ENCODE data around the gene GREB1. TPM values are rescaled to one million over a fixed set of nuclear protein-coding genes. Genes with fewer than 3 reads are reported as not detected.

GREB1 gene
- total and polyA plus RNA-seq, 2 donors = 0.24 to 0.43 TPM

DNA sequence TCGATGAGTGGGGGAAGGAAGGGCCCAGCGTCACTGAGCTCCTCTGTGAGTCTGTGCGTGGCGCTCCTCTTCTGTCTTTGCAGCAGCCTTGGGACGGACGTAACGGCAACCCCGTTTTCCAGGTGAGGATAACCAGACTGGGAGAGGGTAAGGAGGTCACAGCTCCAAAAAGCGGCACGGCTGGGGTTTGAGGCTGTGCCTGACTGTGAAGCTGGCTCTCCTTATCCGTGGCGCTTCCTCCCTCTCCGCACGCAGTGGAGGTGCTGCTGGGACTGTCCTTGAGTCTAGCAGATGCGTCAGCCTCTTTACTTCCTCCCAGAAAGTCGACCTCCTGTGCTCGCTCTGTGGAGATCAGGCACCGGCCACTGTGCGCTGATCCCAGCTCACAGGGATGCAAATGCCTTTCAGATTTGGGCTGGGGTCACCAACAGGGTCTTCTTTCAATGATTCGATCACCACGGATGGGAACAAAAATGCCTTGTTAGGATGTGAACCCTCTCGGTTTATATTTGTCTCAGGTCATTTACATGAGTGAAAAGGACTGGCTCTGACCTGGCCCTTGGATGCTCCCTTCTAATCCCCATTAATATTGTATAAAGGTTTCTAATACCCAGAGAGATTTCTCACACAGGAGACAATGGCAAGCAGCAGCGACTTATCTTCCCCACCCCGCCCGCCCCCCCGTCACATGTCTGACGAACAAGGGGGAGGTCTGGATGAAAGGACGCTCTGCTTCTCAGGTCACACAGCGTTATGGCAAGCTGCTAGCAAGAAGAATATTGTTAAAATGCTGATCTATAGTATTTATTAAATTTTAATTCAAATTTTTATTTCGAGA is 37.8 kb upstream of the GREB1 start:
- Histone ChIP-seq H3K27ac (ENCODE audit: low read depth in 1 of 2, low read length in 1 of 2) (no peak overlapping the region), H3K4me1 (ENCODE audit: control insufficient read depth in 2 of 2, insufficient read depth in 2 of 2, low read length in 2 of 2) (no peaks in the 10 kb centered on the region), H3K27me3 (ENCODE audit: control insufficient read depth in 2 of 2, insufficient read depth in 1 of 2, low read length in 1 of 2) (peaks cover 0 to 28% of the 10 kb centered on the region in 2 donors), H3K36me3 (ENCODE audit: control insufficient read depth in 2 of 2, insufficient read depth in 2 of 2, low read length in 1 of 2) (no peaks in the 10 kb centered on the region), H3K4me3 (ENCODE audit: low read length in 2 of 2) (no peak overlapping the region), H3K9me3 (ENCODE audit: control insufficient read depth in 2 of 2, insufficient read depth in 1 of 2, low read length in 1 of 2) (no peaks in the 10 kb centered on the region)
- 57% methylated on average over 30 of the region's 30 CpGs for WGBS
- no peak for DNase-seq (ENCODE audit: low read depth in 6 of 9, low spot score in 9 of 9)

DNA sequence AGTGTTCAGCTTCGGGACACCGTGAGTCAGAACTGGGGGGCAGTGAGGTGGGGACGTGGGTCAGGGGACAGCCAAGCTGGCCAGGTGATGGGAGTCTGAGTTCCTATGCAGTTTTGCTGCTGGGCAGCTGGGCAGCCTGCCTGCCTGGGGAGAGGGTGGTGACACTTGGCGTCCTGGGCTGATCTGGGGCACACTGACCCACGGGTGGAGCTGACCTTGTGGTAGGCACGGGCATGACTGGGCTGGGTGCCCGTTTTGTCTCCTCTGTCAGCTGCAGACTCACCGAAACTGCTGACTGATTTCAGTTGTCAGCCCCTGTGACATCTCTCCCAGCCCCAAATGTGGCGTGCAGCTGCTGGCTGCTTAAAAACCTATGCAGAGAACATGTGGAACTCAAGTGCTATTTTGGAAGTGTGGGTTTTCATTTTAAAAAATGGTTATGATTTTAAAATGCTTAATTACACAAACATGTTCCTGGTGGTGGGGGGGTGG is 35.3 kb upstream of the GREB1 start:
- H3K27ac ChIP-seq (ENCODE audit: low read depth in 1 of 2, low read length in 1 of 2) = no peak overlapping the region
- no peak for DNase-seq (ENCODE audit: low read depth in 6 of 9, low spot score in 9 of 9)

DNA sequence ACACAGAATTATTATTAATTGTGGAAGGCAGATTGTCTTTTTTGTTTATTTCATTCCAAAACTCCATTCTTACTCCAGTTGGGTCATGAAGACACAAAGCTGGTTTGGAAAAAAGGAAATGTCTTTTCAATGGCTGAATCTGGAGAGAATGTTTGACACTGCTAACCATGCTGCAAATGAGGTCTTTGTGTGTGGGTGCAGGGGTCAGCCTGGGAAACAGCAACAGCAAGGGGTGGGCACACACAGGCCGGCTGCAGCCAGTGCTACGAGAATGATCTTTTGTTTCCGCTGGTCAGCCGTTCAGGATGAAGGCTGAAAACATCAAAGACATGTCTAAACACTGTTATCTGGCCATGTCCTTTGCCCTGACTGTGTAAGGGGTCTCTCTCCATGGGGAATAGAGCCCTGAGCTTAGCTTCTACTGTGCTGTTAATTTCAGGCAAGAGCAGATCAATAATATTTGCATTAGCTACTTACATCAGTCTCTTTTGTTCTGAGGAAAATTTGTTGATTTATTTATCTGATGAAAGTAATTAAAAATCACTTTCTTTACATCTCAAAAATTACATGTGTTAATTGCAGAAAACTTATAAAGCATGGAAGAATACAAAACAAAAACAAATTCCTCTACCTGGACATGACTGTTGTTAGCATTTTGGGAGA is 34.6 kb upstream of the GREB1 start:
- no peak overlapping the region for H3K4me3 ChIP-seq (ENCODE audit: low read length in 2 of 2)
- peaks cover 0 to 23% of the 10 kb centered on the region in 2 donors for H3K27me3 ChIP-seq (ENCODE audit: control insufficient read depth in 2 of 2, insufficient read depth in 1 of 2, low read length in 1 of 2)
- no peak for DNase-seq (ENCODE audit: low read depth in 6 of 9, low spot score in 9 of 9)
- H3K9me3 ChIP-seq (ENCODE audit: control insufficient read depth in 2 of 2, insufficient read depth in 1 of 2, low read length in 1 of 2) = no peaks in the 10 kb centered on the region
- no peak overlapping the region for H3K27ac ChIP-seq (ENCODE audit: low read depth in 1 of 2, low read length in 1 of 2)
- WGBS = 90% methylated on average over 4 of the region's 4 CpGs
- no peaks in the 10 kb centered on the region for H3K4me1 ChIP-seq (ENCODE audit: control insufficient read depth in 2 of 2, insufficient read depth in 2 of 2, low read length in 2 of 2)
- no peaks in the 10 kb centered on the region for H3K36me3 ChIP-seq (ENCODE audit: control insufficient read depth in 2 of 2, insufficient read depth in 2 of 2, low read length in 1 of 2)

More for the DNA sequence above, 35.3 kb upstream of the GREB1 start:
- no peak overlapping the region for H3K4me3 ChIP-seq (ENCODE audit: low read length in 2 of 2)
- H3K36me3 ChIP-seq (ENCODE audit: control insufficient read depth in 2 of 2, insufficient read depth in 2 of 2, low read length in 1 of 2) = no peaks in the 10 kb centered on the region
- WGBS = 87% methylated on average over 9 of the region's 9 CpGs
- H3K9me3 ChIP-seq (ENCODE audit: control insufficient read depth in 2 of 2, insufficient read depth in 1 of 2, low read length in 1 of 2) = no peaks in the 10 kb centered on the region
- H3K27me3 ChIP-seq (ENCODE audit: control insufficient read depth in 2 of 2, insufficient read depth in 1 of 2, low read length in 1 of 2) = peaks cover 0 to 25% of the 10 kb centered on the region in 2 donors
- H3K4me1 ChIP-seq (ENCODE audit: control insufficient read depth in 2 of 2, insufficient read depth in 2 of 2, low read length in 2 of 2) = no peaks in the 10 kb centered on the region

DNA sequence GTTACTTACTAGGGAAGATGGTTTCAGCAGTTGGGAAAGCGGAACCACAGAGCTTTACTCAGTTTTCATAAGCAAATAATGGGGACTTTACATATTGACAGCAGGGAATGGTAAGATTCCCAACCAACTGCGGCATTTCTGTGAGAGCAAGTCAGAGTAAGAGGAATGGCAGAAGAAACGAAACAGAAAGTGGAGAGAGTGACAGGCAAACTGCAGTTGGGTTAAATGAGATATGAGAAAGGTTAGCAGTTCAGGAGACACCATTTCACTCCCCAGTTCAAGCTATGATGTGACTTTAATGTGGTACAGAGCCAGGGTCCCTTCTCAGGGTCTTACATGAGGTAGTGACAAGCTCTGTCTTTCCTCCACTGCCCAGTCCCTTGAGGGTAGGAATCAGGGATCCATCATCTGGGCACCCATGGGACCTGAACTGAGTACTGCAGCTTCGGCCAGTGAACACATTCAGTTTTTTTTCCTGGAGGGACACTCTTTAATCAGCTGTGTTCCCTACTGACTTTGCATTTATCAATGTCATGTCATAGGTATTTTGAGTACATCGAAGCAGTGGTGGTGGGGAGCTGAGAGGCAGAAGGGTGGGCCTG is 33.0 kb upstream of the GREB1 start:
- DNase-seq (ENCODE audit: low read depth in 6 of 9, low spot score in 9 of 9) = no peak
- WGBS = 91% methylated on average over 5 of the region's 5 CpGs
- Histone ChIP-seq H3K9me3 (ENCODE audit: control insufficient read depth in 2 of 2, insufficient read depth in 1 of 2, low read length in 1 of 2) (no peaks in the 10 kb centered on the region), H3K36me3 (ENCODE audit: control insufficient read depth in 2 of 2, insufficient read depth in 2 of 2, low read length in 1 of 2) (no peaks in the 10 kb centered on the region), H3K27ac (ENCODE audit: low read depth in 1 of 2, low read length in 1 of 2) (no peak overlapping the region), H3K27me3 (ENCODE audit: control insufficient read depth in 2 of 2, insufficient read depth in 1 of 2, low read length in 1 of 2) (peaks cover 0 to 13% of the 10 kb centered on the region in 2 donors), H3K4me3 (ENCODE audit: low read length in 2 of 2) (no peak overlapping the region), H3K4me1 (ENCODE audit: control insufficient read depth in 2 of 2, insufficient read depth in 2 of 2, low read length in 2 of 2) (no peaks in the 10 kb centered on the region)

DNA sequence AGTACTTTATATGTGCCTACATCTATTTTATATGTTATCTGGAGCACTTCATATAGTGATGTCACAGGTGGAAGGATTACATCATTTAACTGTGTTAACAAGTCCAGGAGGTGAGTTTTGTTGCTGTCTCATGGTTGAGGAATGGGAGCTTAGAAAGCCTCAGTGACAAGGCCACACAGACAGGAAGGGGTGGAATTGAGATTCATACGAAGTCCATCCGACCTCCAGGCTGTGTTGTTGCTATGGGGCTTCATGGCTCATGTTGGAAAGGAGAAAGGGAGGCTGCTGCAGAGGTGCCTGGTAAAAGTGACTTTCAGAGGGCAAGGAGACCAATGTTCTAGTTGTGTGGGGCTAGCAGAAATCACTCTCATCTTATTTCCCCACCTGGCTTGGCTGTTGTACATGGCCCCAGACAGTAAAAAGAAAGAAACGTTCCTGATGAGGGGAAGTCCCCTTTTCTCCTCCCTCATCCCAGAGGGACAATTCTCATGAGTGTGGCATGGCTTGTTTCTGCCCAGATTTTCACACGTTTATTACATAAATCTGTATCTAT is 31.0 kb upstream of the GREB1 start:
- Histone ChIP-seq H3K36me3 (ENCODE audit: control insufficient read depth in 2 of 2, insufficient read depth in 2 of 2, low read length in 1 of 2) (no peaks in the 10 kb centered on the region), H3K27me3 (ENCODE audit: control insufficient read depth in 2 of 2, insufficient read depth in 1 of 2, low read length in 1 of 2) (peaks cover 0 to 8% of the 10 kb centered on the region in 2 donors), H3K9me3 (ENCODE audit: control insufficient read depth in 2 of 2, insufficient read depth in 1 of 2, low read length in 1 of 2) (no peaks in the 10 kb centered on the region), H3K4me3 (ENCODE audit: low read length in 2 of 2) (no peak overlapping the region), H3K27ac (ENCODE audit: low read depth in 1 of 2, low read length in 1 of 2) (no peak overlapping the region), H3K4me1 (ENCODE audit: control insufficient read depth in 2 of 2, insufficient read depth in 2 of 2, low read length in 2 of 2) (no peaks in the 10 kb centered on the region)
- no peak for DNase-seq (ENCODE audit: low read depth in 6 of 9, low spot score in 9 of 9)
- 93% methylated on average over 4 of the region's 4 CpGs for WGBS

DNA sequence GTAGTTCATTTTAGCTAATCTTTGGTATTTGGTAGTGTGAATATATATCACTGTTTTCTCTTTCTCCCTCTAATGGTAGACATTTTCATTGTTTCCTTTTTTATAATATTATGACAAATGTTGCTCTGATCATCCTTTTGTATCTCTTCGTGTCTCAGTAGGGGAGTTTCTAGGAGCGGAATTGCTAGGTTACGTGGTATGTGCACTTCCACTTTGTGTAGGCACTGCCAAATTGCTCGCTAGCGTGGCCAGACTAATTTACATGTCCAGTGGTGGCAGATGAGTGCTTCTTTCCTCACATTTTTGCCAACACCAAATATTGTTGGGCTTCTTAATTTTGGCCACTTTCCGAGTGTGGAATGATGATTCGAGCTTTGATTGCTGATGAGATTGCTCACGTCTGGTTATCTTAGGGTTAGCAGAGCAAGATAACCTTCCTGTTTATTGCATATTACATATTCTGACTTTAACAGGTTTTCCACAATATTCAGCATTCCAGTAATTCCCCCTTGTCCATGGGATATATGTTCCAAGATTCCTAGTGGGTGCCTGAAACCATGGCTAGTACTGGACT is 30.4 kb upstream of the GREB1 start:
- Histone ChIP-seq H3K4me1 (ENCODE audit: control insufficient read depth in 2 of 2, insufficient read depth in 2 of 2, low read length in 2 of 2) (no peaks in the 10 kb centered on the region), H3K36me3 (ENCODE audit: control insufficient read depth in 2 of 2, insufficient read depth in 2 of 2, low read length in 1 of 2) (no peaks in the 10 kb centered on the region), H3K4me3 (ENCODE audit: low read length in 2 of 2) (no peak overlapping the region), H3K9me3 (ENCODE audit: control insufficient read depth in 2 of 2, insufficient read depth in 1 of 2, low read length in 1 of 2) (no peaks in the 10 kb centered on the region), H3K27me3 (ENCODE audit: control insufficient read depth in 2 of 2, insufficient read depth in 1 of 2, low read length in 1 of 2) (peaks cover 0 to 6% of the 10 kb centered on the region in 2 donors), H3K27ac (ENCODE audit: low read depth in 1 of 2, low read length in 1 of 2) (no peak overlapping the region)
- DNase-seq (ENCODE audit: low read depth in 6 of 9, low spot score in 9 of 9) = no peak
- WGBS = 73% methylated on average over 8 of the region's 8 CpGs

GRCh38 chr2:11505652-11506610 is 27.9 kb upstream of the GREB1 start:
- Histone ChIP-seq H3K36me3 (ENCODE audit: control insufficient read depth in 2 of 2, insufficient read depth in 2 of 2, low read length in 1 of 2) (no peaks in the 10 kb centered on the region), H3K27me3 (ENCODE audit: control insufficient read depth in 2 of 2, insufficient read depth in 1 of 2, low read length in 1 of 2) (no peaks in the 10 kb centered on the region), H3K4me3 (ENCODE audit: low read length in 2 of 2) (no peak overlapping the region), H3K9me3 (ENCODE audit: control insufficient read depth in 2 of 2, insufficient read depth in 1 of 2, low read length in 1 of 2) (no peaks in the 10 kb centered on the region), H3K4me1 (ENCODE audit: control insufficient read depth in 2 of 2, insufficient read depth in 2 of 2, low read length in 2 of 2) (no peaks in the 10 kb centered on the region), H3K27ac (ENCODE audit: low read depth in 1 of 2, low read length in 1 of 2) (no peak overlapping the region)
- WGBS = 77% methylated on average over 11 of the region's 11 CpGs
- no peak for DNase-seq (ENCODE audit: low read depth in 6 of 9, low spot score in 9 of 9)

DNA sequence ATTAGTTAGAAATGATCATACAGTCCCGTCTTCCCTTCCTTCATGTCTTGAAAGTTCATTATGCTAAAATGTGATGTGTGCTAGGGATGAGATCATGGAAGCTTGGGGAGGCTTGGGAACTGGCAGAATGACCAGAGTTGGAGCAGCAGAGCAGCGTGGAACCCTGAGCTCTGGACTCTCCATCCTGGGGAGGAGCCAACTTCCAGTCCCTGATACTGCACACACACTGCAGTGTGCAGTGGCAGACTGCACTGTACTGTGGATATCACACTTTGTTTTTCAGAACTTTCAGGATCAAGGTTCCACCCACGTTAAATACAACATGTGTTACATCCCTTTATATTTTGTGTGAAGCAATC is 27.3 kb upstream of the GREB1 start:
- no peaks in the 10 kb centered on the region for H3K9me3 ChIP-seq (ENCODE audit: control insufficient read depth in 2 of 2, insufficient read depth in 1 of 2, low read length in 1 of 2)
- no peaks in the 10 kb centered on the region for H3K36me3 ChIP-seq (ENCODE audit: control insufficient read depth in 2 of 2, insufficient read depth in 2 of 2, low read length in 1 of 2)
- no peak for DNase-seq (ENCODE audit: low read depth in 6 of 9, low spot score in 9 of 9)
- H3K27ac ChIP-seq (ENCODE audit: low read depth in 1 of 2, low read length in 1 of 2) = no peak overlapping the region
- no peaks in the 10 kb centered on the region for H3K4me1 ChIP-seq (ENCODE audit: control insufficient read depth in 2 of 2, insufficient read depth in 2 of 2, low read length in 2 of 2)
- WGBS = 64% methylated on average over 3 of the region's 3 CpGs
- H3K27me3 ChIP-seq (ENCODE audit: control insufficient read depth in 2 of 2, insufficient read depth in 1 of 2, low read length in 1 of 2) = peaks cover 0 to 2% of the 10 kb centered on the region in 2 donors
- H3K4me3 ChIP-seq (ENCODE audit: low read length in 2 of 2) = no peak overlapping the region

Data from thymus (tissue), 11 donors.